ENCODE data around the gene GCNA. TPM values are rescaled to one million over a fixed set of nuclear protein-coding genes. Genes with fewer than 3 reads are reported as not detected.

GCNA gene
- total RNA-seq, 1 experiment from 2014 or later: 3.0 TPM

DNA sequence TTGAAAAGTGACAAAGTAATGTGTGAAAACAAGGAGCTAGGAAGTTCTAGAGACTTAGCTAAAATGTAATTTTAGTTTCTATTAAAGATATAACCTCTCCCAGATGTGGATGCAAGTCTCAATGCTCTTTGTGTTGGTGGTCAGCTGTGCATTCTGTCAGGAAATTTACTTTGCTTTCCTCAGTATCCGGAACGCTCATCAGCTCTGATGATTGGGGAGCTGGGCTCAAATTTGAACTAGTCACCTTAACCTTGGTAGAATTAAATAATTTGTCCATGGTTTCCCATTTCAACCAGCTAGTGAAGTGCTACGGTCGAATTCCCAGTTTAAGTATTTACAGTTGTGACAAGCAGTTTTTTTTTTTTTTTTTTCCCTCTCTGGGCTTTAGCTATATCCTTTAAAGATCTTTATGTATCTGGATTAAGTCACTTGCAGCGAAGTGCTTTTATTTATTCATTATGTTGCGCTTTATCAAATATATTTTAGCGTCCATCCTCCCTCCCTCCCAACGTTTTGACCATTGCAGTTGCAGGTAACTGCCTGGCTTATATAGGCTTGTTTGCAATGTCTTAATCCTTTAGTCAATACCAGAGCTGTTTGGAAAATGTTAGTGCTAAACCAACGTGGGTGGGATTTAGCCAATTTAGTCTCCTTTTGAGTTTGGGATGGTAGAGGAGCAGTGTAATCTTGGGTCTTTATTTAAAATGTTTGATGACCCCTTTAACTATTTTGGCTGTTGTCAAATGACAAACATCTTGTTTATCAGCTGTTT, 43.3 kb upstream of the GCNA start:
- Histone ChIP-seq H3K27ac (ENCODE audit: low read depth, low read length, poor library complexity, severe bottlenecking) (peak overlapping the region; percentile 82), H3K4me3 (ENCODE audit: low read depth, low read length, poor library complexity, severe bottlenecking) (peak overlapping the region; percentile 64), H3K4me1 (ENCODE audit: insufficient read depth, low read length, poor library complexity, severe bottlenecking) (no peaks in the 10 kb centered on the region), H3K9me3 (ENCODE audit: low read depth, low read length, poor library complexity, severe bottlenecking) (no peaks in the 10 kb centered on the region), H3K27me3 (replicated peaks; ENCODE audit: insufficient read depth, low read depth, low read length, poor library complexity) (no peaks in the 10 kb centered on the region), H3K36me3 (ENCODE audit: insufficient read depth, low read length, poor library complexity, severe bottlenecking) (peaks cover 14% of the 10 kb centered on the region)
- TF ChIP-seq EZH2 (IDR thresholded peaks at IDR 0.05; ENCODE audit: borderline replicate concordance, low read depth, low read length, poor library complexity, severe bottlenecking) (no peak), CTCF (conservative IDR thresholded peaks at IDR 0.05; ENCODE audit: low read depth, low read length) (no peak)
- POLR2A ChIA-PET (ENCODE audit: low non-redundant PET): interaction anchor here (0.6 kb wide), 1 partner anchor 8 kb away, joined by 3 read pairs; no protein-coding TSS in a partner anchor
- DNase-seq (ENCODE audit: low spot score): no peak
- intact Hi-C loops (cut with micrococcal nuclease; ENCODE audit: unreplicated experiment): no loop called here
- BruUV-seq (replicated peaks): no TSS peak
- CTCF ChIA-PET: interaction anchor here (0.6 kb wide), 1 partner anchor 51 kb away, joined by 4 read pairs; no protein-coding TSS in a partner anchor

- CTCF ChIA-PET: no interaction called here
- Histone ChIP-seq H3K27ac (ENCODE audit: low read depth, low read length, poor library complexity, severe bottlenecking) (no peak overlapping the region), H3K4me3 (ENCODE audit: low read depth, low read length, poor library complexity, severe bottlenecking) (peak overlapping the region; percentile 64), H3K9me3 (ENCODE audit: low read depth, low read length, poor library complexity, severe bottlenecking) (no peaks in the 10 kb centered on the region), H3K27me3 (replicated peaks; ENCODE audit: insufficient read depth, low read depth, low read length, poor library complexity) (no peaks in the 10 kb centered on the region), H3K36me3 (ENCODE audit: insufficient read depth, low read length, poor library complexity, severe bottlenecking) (peaks cover 14% of the 10 kb centered on the region), H3K4me1 (ENCODE audit: insufficient read depth, low read length, poor library complexity, severe bottlenecking) (peaks cover 6% of the 10 kb centered on the region)
- POLR2A ChIA-PET (ENCODE audit: low non-redundant PET): no interaction called here
- no TSS peak for BruUV-seq (replicated peaks)
- no peak for TF ChIP-seq CTCF (conservative IDR thresholded peaks at IDR 0.05; ENCODE audit: low read depth, low read length)
- no peak for DNase-seq (ENCODE audit: low spot score)
- intact Hi-C loops (cut with micrococcal nuclease; ENCODE audit: unreplicated experiment): no loop called here
Observed at GRCh38 chrX:71536285-71536684, 42.0 kb upstream of the GCNA start.

- ChIA-PET POLR2A (ENCODE audit: low non-redundant PET) (no interaction called here), CTCF (no interaction called here)
- Histone ChIP-seq H3K4me3 (ENCODE audit: low read depth, low read length, poor library complexity, severe bottlenecking) (no peak overlapping the region), H3K9me3 (ENCODE audit: low read depth, low read length, poor library complexity, severe bottlenecking) (no peaks in the 10 kb centered on the region), H3K27ac (ENCODE audit: low read depth, low read length, poor library complexity, severe bottlenecking) (no peak overlapping the region), H3K4me1 (ENCODE audit: insufficient read depth, low read length, poor library complexity, severe bottlenecking) (peaks cover 18% of the 10 kb centered on the region), H3K27me3 (replicated peaks; ENCODE audit: insufficient read depth, low read depth, low read length, poor library complexity) (no peaks in the 10 kb centered on the region), H3K36me3 (ENCODE audit: insufficient read depth, low read length, poor library complexity, severe bottlenecking) (peaks cover 14% of the 10 kb centered on the region)
- TF ChIP-seq EZH2 (IDR thresholded peaks at IDR 0.05; ENCODE audit: borderline replicate concordance, low read depth, low read length, poor library complexity, severe bottlenecking) (no peak), CTCF (conservative IDR thresholded peaks at IDR 0.05; ENCODE audit: low read depth, low read length) (no peak)
- intact Hi-C loops (cut with micrococcal nuclease; ENCODE audit: unreplicated experiment): no loop called here
- no peak for DNase-seq (ENCODE audit: low spot score)
- BruUV-seq (replicated peaks): no TSS peak
Observed at GRCh38 chrX:71537743-71538142, 40.5 kb upstream of the GCNA start.

Measured in A673 (cell line).